GM04503 (cell line): ENCODE results near the gene TBX4.
"Not testable (repeated sequence)": the region's sequence is repeated elsewhere in the genome, so short reads cannot be mapped to it uniquely, and the experiment has no call there.

Experiments
- DNase-seq: peaks from one replicate; pipeline ENCODE4 v3.0.0-alpha.2; 2012; ENCODE audit warnings: low read depth

TBX4 gene

DNA sequence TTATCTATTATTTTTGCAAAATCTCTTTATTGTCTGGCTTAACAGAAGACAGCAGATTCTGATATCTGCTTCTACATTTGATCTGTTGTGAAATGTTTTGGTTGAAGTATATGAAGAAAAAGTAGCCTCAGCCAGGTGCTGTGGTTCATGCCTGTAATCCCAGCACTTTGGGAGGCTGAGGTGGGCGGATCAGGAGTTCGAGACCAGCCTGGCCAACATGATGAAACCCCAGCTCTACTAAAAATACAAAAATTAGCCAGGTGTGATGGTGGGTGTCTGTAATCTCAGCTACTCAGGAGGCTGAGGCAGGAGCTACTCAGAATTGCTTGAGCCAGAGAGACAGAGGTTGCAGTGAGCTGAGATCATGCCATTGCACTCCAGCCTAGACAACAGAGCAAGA lies 75.2 kb downstream of the TBX4 start:
- not testable (repeated sequence) for DNase-seq

DNA sequence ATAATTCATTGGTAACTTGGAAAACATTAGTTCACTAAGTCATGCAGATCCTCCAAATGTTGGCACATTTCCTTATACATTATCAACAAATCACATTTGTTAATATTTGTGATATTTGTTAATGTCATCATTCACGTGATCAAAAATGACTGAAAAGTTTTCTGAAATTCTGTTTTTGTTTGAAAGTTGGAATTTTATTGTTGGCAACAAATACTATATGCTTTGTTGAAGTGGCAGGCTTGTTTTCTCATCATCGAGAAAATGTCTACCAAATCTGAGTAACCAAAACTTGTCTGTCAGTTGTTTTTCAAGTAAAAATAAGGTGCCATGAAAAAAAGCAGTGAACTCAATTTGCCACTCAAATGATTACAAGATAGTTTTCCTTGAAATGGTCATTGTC lies 75.9 kb downstream of the TBX4 start:
- DNase-seq: no peak

DNA sequence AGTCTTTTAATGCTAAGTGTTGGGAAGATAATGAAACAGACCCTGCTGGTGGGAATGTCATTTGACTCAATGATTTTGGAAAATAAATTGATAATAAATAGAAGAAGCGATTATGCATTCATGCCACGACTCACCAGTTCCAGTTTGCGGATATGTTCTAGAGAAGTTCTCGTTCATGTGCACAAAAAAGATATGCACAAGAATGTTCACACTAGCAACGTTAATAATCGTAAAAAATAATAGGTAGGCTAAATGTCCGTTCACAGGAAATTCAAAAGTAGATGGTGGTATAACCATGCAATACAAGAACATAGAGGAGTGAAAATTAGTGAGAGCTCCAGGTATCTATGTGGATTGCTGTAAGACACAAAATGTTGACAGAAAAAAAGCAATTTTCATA lies 79.0 kb downstream of the TBX4 start:
- DNase-seq: no peak

DNA sequence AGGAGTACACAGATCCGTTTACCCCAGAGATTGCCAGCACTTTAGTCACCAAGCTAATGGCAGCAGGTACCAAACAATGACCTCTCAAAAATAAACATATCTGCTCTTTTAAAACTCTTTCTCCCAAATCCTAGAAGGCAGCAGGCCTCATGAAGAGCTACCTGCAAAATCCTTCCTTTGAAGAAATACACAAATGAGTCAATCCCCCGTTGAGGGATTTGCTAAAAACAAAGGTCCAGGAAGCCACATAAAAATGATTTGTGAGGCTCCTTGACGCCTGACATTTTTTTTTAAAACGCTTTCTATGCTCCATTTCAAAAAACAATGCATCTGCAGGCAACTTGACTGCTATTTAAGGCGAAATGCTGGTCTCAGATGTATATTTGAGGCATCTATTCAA lies 80.6 kb downstream of the TBX4 start:
- no peak for DNase-seq

DNA sequence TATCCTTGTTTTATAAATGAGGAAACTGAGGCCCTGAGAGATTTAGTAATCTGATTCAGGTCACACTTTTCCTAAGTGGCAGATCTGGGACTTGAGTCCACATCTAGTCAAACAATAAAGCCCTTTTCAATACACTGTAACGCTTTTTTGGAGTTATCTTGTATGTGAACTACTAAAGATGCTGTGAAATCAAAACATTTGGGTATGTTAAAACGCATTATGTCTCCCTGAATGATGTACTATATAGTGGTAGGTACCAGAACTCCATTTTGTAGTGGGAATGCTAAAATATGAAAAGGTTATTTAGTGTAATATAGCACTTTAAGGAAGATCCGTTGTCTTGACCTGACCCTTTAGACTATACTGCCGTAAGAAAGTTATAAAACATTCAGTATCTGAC lies 81.6 kb downstream of the TBX4 start:
- no peak for DNase-seq

DNA sequence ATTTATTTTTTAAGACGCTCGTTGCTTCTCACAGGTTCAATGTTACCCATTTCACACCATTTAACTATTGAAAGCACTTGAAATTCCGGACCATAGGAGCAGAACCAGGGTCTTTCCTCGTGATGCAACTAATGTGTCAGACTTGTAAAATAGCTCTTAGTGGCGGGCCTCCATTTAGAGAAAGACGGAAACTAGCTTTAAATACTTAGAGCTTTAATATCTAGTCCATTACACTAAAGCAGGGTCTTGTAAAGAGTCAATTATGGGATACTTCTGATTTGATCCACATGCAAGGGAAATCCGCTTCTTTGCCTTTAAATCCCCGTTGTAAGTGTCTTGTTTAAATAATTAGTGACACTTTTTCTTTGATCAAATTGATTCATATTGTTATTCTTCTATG lies 82.2 kb downstream of the TBX4 start:
- DNase-seq: no peak
